ENCODE measurements around the gene NSMCE1. TPM values are rescaled to one million over a fixed set of nuclear protein-coding genes. Genes with fewer than 3 reads are reported as not detected.
A peak's percentile ranks its signal among the peaks of the same experiment; 100 is the strongest.
"Not testable (repeated sequence)": the region's sequence is repeated elsewhere in the genome, so short reads cannot be mapped to it uniquely, and the experiment has no call there.

Gene NSMCE1
- total RNA-seq, 2 donors from 2014 or later: 31.5 to 32.6 TPM

DNA sequence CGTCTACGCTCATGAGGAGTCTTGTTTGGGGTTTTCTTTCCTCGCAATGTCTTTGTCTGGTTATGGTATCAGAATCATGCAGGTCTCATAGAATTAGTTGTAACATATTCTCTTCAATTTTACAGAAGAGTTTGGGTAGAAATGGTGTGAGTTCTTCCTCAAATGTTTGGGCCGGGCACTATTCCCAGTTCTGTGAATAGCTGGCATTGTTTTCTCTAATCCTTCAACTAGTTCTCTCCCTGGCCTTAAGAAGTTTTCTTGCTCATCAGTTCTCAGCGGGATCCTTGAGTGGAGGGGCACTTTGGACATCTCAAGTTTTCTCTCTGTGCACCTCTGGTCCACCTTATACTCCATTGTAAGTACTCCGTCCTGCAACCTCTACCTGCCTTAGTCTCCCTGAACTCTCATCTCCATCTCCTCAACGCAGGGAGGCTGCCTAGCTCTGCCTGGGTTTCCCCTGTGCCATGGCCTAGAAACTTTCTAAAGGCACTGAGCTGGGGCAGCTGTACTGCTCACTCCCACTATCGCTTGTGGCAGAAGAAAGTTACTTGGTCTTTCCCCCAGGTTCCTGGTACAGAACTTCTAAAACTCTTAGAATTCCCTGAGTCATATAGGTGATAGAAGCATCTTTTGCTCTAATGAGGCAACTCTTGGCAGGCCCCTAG, 16.9 kb downstream of the NSMCE1 start:
- intact Hi-C loops (cut with DNase I): no loop called here
- ATAC-seq (no peak), DNase-seq (no peak)

DNA sequence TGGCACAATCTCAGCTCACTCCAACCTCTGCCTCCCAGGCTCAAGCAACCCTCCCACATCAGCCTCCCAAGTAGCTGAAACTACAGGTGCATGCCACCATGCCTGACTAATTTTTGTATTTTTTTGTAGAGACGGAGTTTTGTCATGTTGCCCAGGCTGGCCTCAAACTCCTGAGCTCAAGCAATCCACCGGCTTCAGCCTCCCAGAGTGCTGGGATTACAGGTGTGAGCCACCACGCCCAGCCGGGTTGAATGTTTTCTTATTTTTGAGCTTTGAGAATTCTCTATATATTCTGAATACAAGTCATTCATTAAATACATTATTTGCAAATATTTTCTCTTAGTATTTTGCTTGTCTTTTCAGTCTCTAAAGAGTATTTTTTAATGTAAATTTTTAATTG, 19.7 kb downstream of the NSMCE1 start:
- DNase-seq; ATAC-seq; intact Hi-C loops (cut with DNase I): not testable (repeated sequence)

DNA sequence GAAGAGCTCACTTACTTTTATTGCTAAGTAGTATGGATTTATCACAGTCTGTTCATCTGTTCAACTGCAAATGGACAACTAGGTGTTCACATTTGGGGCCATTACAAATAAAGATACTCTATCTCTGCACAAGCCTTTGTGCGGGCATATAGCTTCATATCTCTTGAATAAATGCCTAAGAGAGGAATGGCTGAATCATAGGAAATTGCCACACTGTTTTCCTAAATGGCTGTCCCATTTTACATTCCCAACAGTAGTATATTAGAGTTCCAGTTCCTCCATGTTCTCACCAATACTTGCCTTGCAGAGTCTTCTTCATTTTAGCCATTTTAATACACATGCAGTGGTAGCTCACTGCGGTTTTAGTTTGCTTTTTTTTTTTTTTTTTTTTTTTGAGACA, 20.5 kb downstream of the NSMCE1 start:
- ATAC-seq (no peak), DNase-seq (no peak)
- intact Hi-C loops (cut with DNase I): no loop called here

DNA sequence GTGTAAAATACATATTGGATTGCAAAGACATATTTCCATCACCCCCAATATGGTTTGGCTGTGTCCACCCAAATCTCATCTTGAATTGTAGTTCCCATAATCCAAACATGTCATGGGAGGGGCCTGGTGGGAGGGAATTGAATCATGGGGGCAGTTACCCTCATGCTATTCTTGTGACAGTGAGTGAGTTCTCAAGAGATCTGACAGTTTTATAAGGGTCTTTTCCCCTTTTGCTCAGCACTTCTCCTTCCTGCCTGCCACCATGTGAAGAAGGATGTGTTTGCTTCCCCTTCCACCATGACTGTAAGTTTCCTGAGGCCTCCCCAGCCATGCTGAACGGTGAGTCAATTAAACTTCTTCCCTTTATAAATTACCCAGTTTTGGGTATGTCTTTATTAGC, 21.5 kb downstream of the NSMCE1 start:
- intact Hi-C loops (cut with DNase I); ATAC-seq; DNase-seq: not testable (repeated sequence)

DNA sequence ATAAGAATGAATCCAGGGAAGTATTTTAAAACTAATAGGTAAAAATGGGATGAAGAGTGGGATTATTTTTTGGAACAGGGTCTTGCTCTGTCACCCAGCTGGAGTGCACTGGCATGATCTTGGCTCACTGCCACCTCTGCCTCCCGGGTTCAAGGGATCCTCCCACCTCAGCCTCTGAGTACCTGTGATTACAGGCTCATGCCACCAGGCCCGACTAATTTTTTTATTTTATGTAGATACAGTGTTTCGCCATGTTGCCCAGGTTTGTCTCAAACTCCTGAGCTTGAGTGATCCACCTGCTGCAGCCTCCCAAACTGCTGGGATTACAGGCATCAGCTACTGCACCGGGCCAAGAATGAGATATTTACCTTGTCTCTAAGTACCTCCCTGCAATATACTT, 22.1 kb downstream of the NSMCE1 start:
- intact Hi-C loops (cut with DNase I): no loop called here
- ATAC-seq: no peak
- no peak for DNase-seq

DNA sequence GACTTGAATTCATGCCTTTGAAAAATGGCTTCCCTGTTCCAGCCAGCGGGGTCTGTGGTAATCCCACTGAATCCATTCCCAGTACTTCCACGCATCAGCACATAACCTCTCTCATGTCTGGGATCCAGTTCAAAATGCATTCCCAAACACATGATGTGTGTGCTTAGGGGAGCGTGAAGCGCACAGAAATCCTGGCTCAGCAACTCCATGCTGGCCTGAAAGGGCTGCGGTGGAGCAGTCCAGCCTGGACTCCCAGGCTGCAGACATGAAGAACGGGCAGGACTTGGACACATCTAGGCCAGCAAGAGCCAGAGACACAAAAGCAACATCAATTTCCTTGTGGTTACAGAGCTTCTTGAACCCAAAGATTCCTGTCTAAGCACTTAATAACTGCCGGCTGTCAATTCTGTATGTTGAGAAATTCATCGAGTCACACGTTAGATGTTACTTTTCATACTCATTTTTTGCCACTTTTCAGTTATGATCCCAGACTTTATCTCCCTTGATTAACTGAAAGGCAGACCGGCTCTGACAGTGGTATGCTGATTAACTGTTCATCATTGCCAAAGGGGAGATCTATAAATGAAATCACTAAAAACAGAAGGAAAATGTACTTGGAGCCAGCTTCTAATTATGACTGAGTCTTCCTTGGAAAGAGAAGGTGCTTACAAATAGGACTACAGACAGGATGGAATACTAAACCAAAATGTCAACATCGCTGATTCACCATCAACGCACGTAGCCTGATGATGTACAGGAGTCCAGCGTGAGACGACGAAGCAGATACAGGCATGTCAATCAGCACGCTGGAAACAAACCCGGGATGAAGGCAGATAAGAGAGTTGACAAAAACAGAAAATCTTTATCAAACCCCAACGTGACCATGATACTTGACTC, 23.0 kb downstream of the NSMCE1 start:
- DNase-seq: no peak
- intact Hi-C loops (cut with DNase I): no loop called here
- ATAC-seq: peak; percentile 84 to 87

DNA sequence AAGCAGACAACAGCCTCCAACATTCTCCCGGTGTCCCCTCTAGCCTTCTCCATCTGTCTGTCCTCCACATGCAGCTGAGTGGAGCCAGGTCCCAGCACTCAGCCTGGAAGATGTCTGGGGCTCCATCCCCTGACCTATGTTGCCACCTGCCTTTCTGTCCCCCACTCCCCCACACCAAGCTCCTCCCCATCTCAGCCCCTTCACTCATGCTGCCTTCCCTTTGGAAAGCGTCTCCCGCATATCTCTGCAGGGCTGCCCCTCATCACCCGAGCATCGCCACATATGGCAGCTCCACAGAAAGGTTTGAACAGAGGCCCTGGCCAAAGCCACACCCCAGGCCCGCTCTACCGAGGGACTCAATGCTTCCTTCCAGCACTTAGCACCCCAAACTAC, 24.2 kb downstream of the NSMCE1 start:
- intact Hi-C loops (cut with DNase I): no loop called here
- DNase-seq (no peak), ATAC-seq (no peak)

DNA sequence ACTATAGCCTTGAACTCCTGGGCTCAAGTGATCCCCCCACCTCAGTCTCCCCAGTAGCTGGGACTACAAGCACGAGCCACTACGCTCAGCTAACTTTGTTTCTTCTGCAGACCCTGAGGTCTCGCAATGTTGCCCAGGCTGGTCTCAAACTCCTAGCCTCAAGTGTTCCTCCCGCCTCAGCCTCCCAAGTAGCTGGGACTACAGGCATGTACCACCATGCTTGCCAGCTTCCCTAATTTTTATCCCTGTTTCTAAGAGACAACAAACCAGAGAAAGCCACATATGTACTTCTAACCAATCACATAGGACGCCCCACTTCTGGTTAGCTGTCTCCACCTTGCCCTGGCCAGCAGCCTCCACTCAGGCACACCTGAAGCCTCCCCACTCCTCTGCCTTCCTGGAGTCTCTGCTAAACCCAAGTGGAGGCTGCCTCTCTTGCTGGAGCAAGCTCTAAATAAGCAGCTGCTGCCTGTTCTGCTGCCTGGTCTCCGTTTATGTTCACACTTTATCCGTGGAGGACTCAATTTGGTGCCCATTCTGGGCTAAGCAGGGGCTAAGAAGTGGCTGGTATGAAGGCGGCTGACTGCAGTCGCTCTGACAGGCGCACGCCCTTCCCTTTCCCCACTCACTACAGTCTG, 24.7 kb downstream of the NSMCE1 start:
- DNase-seq: no peak
- intact Hi-C loops (cut with DNase I): no loop called here
- no peak for ATAC-seq

DNA sequence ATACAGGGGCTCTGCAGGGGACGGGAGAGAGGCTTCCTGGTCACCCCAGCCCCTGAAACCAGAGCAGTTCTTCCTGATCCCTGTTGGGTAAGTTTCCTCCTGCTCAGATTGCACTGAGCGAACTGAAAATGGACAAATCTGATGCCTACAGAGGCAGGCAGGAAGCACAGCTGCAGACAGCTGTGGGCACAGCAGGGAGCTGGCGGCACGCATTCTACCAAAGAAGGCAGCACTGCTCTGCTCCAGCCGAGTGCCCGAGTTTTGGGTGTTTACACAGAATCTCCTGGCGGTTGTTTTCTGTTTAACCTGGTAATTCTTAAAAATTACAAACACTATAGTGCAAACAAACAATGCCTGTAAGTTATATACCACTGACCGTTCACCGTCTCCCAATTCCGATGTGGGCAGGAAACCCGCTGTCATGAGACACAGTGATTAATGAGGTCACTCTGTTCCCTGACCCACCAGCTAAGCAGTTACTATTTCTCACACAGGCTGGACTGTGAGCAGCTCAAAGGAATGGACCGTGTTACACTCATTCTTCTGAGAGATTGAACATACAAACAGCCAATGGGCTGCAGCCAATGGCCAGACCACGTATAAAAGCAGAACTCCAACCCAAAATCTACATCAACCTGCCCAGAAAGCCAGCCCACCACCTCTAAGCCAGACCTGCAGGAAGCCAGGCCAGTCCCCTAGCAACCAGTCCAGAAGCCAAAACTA, 25.5 kb downstream of the NSMCE1 start:
- ATAC-seq: peak; percentile 58 to 69
- intact Hi-C loops (cut with DNase I): no loop called here
- DNase-seq: no peak

DNA sequence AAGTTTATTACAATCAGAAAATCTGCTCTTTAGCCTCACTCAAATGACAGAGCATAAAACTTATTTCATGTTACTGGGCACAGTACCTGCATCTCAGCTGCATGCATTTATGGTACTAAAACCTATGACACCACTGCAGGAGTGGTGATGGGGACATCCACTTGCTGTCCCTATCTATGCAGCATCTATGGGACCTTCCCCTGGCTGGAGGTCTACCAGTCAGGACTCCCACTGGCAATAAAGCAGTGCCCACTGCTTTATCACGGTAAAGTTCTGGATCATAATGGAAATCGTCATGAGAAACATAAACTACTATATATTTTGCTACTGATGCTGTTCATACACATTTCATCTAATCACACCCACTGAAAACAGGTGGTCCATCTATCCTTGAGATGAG, 26.2 kb downstream of the NSMCE1 start:
- no peak for ATAC-seq
- intact Hi-C loops (cut with DNase I): no loop called here
- DNase-seq: no peak

DNA sequence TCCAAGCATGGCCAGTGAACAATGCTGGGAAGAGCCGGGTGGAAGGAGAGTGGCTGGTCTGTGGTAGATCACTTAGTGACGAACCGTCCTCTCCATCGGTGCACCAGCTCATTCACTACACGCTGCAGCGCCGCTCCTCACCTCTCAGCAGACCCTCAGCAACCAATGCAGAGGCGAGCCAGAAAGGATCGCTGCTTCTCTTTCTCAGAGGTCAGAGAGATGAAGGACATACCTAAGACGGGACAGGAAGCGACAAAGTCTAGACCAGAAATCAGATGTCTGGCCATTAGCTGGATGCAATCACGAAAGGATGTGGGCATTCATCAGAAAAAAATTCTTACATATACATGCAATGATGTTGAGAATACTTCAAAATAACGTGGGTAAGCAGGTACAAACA, 26.9 kb downstream of the NSMCE1 start:
- DNase-seq (no peak), ATAC-seq (no peak)
- intact Hi-C loops (cut with DNase I): no loop called here

DNA sequence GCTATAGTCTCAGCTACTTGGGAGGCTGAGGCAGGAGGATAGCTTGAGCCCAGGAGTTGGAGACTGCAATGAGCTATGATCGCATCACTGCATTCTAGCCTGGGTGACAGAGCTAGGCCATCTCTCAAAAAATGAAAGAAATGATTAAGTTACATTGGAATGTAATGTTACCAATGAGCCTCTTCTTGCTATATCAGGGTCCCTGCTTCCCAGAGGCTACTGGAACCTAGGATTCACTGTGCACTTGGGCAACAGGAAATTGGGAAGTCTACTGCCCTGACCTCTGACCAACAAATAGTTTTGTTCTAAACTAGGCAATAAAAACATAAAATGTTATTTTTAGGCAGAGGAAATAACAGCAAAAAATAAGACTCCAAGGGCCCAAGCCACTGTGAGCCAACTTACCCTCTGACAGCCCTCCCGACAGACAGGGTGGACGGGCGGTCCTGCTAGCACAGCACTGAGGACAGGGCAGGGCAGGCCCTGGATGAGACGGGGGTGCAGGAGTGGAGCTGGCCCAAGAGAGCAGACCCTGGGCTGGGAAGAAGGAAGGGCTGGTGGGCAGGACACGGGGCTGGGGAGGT, 27.5 kb downstream of the NSMCE1 start:
- DNase-seq: no peak
- ATAC-seq: peak in 1 of 2 donors; percentile 6
- intact Hi-C loops (cut with DNase I): no loop called here

DNA sequence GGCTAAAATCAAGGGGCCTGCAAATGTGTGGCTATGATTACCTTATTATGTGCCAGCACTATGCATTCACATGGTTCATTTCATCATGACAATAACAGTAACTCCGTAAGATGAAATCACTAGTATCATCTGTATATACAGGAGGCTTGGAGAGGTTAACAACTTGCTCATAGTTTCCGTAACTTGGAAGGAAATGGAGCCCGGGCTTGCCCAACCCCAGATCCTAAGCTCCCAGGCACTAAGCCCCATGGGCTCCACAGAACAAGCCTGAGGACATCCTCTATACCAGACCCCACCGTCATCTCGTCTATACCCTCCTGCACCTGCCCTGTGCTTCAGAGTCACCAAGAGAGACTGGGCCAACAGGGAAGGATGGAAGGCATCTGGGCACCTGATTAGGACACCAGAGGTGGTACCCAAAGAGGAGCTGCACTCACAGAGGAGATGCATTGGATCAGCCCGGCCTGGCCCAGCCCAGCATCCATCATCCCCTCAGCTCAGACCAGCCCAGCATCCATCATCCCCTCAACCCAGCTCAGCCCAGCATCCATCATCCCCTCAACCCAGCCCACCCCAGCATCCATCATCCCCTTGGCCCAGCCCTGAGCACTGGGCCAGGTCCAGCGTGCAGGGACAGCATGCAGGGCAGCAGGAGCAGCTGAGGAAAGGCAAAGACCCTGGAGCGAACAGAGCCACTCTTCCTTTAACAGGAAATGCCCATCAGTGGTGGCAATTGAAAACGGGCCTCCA, 28.5 kb downstream of the NSMCE1 start:
- ATAC-seq (no peak), DNase-seq (no peak)
- intact Hi-C loops (cut with DNase I): loop anchor here in 1 of 2 donors (5.0 kb wide), 1 partner anchor 77 kb away; no protein-coding TSS in a partner anchor

DNA sequence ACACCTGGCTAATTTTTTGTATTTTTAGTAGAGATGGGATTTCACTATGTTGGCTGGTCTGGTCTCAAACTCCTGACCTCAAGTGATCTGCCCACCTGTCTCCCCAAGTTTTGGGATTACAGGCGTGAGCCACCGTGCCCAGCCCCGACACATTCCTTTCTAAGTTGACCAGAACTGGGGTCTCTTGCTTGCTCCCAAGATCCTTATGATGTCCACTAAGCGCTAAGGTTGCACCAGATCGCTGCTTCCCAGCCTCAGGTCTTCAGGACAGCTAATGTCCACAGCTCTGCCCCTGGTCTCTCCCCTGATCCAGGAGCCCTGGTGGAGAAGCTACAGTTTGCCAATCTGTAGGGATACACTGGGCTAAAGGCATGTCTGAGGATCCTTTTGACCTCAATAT, 29.5 kb downstream of the NSMCE1 start:
- DNase-seq (no peak), ATAC-seq (no peak)

DNA sequence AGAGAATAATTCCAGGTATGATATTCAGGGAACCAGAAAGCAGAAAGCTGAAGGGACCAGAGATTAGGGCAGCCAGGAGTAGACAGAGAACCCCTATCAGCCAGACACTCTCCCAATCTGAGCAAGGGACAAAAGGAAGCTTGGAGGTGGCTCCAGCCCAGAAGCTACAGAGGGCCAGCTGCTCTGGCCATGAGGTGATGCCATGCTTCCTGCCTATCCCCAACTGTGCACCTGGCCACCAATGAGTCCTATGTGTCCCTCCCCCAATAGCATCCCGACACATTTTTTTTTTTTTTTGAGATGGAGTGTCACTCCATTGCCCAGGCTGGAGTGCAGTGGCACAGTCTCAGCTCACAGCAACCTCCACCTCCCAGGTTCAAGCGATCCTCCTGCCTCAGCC, 30.0 kb downstream of the NSMCE1 start:
- DNase-seq (no peak), ATAC-seq (no peak)
- intact Hi-C loops (cut with DNase I): loop anchor here in 1 of 2 donors (5.0 kb wide), 1 partner anchor 79 kb away; no protein-coding TSS in a partner anchor

More for the DNA sequence above, 29.5 kb downstream of the NSMCE1 start:
- intact Hi-C loops (cut with DNase I): loop anchor here in 1 of 2 donors (5.0 kb wide), 1 partner anchor 78 kb away; no protein-coding TSS in a partner anchor

DNA sequence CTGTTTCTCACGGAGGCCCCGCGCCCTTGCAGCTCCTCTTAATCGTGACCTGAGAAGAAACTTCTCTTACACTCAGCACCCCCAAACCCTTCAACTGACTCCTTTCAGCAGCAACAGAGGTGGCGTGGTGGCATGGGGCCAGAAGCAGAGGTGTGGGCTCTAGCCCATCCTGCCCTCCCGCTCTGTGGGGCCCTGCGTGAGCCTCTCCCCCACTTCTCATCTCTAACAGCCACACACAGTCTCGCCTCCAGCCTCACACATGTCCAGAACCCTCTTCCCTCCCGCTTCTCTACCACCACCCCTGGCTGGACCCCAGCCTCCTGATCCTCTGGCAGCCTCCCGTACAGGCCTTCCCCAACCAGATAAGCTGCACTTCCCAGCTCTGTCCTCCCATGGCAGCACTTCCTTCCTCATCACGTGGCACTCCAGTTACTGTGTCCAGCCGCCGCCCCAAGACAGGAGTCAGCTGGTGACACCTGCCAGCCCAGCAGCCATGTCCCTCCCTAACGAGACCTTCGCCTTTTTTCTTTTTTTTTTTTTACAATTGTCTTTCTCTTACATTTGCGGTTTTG, 30.5 kb downstream of the NSMCE1 start:
- peak; percentile 71 for DNase-seq
- intact Hi-C loops (cut with DNase I): loop anchor here in 1 of 2 donors (5.0 kb wide), 1 partner anchor 79 kb away; no protein-coding TSS in a partner anchor
- peak in 1 of 2 donors; percentile 23 for ATAC-seq

DNA sequence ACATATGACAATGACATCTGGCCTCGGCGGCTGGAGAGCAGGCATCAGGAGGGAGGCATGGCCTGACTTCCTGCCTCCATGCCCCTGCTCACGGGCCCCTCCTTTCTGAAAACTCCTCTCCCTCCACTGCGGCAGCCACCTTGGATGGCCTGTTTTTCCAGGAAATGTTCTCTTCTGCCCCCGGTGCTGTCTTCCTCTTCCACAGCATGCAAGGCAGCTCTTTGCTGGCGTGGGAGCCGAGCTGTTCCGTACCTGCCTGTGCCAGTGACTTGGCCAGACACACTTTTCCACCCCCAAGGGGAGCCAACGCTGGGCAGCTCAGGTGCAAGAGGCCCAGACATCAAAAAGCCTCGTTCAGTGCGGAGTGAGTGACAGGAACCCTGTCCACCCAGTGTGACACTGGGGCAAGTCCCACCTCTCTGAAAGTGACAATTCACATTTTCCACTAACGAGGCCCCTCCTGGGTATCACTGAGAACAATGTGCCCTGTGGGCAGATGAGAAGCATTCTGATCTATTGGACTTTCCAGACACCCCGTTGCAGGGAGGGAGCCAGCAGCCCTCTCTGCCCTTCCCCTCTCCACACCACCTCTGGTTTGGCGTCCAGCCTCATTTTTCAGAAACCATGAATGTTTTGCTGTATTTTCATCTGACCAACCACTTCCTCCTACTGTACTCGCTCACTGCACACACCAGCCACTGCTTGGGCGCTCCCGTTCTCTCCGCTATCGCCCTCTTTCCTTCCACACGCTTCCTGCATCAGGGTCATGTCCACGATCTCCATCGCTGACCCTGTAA, 31.2 kb downstream of the NSMCE1 start:
- intact Hi-C loops (cut with DNase I): loop anchor here in 1 of 2 donors (5.0 kb wide), 1 partner anchor 80 kb away; no protein-coding TSS in a partner anchor
- DNase-seq (no peak), ATAC-seq (peak; percentile 11 to 34)
